GM12875 (cell line): ENCODE results near the gene BCAS1.

Source experiments
- H3K4me3 ChIP-seq: one replicate; pipeline ENCODE4 v1.5.1; 2011; ENCODE audit warnings: low read depth, low read length, control low read depth
- TF ChIP-seq, protein P1 (sequence below): IDR thresholded peaks from 2 replicates; pipeline ENCODE4 v1.5.1; 2011; ENCODE audit warnings: low read depth, mild to moderate bottlenecking, control low read depth, inconsistent platforms, low read length, moderate library complexity, borderline replicate concordance; ENCODE audit not compliant: insufficient read depth

BCAS1 gene

GRCh38 chr20:53993310-53993709, 77.1 kb downstream of the BCAS1 start:
- TF ChIP-seq, protein P1, sequence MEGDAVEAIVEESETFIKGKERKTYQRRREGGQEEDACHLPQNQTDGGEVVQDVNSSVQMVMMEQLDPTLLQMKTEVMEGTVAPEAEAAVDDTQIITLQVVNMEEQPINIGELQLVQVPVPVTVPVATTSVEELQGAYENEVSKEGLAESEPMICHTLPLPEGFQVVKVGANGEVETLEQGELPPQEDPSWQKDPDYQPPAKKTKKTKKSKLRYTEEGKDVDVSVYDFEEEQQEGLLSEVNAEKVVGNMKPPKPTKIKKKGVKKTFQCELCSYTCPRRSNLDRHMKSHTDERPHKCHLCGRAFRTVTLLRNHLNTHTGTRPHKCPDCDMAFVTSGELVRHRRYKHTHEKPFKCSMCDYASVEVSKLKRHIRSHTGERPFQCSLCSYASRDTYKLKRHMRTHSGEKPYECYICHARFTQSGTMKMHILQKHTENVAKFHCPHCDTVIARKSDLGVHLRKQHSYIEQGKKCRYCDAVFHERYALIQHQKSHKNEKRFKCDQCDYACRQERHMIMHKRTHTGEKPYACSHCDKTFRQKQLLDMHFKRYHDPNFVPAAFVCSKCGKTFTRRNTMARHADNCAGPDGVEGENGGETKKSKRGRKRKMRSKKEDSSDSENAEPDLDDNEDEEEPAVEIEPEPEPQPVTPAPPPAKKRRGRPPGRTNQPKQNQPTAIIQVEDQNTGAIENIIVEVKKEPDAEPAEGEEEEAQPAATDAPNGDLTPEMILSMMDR, result no peak
- no peak overlapping the region for H3K4me3 ChIP-seq

DNA sequence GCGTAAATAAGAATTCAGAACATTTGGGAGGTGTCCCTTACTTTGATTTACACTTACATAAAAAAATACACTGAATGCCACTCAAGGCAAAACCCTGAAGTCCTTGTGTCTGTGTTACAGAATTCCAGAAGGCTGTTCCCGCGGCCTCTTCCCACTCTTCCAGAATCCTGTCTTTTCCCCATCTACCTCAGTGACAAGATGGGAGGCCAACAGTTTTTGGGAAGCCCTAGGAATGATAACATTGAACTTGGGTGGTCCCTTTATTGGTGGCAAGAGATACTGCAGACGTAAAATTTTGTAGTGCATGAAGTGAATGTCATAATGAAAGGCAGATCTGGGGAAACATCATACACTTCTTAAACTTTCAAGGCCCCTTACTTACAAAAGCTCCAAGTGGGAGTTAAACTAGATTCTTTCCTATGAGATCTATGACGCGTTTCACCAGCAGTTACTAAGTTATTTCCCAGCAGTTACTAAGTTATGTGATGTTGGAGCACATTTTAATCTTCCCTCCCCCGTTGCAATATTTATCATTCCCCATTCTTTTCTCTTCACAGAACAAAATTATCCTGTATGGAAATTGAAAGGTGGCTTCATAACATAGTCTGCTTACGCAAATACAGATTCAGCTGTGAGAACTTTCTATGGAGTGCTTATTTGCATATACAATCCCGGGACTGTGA, 79.5 kb downstream of the BCAS1 start:
- no peak overlapping the region for H3K4me3 ChIP-seq
- TF ChIP-seq, protein P1, result no peak

- no peak overlapping the region for H3K4me3 ChIP-seq
- TF ChIP-seq, protein P1, result no peak
These were observed 80.4 kb downstream of the BCAS1 start for GRCh38 chr20:53990003-53990402.

DNA sequence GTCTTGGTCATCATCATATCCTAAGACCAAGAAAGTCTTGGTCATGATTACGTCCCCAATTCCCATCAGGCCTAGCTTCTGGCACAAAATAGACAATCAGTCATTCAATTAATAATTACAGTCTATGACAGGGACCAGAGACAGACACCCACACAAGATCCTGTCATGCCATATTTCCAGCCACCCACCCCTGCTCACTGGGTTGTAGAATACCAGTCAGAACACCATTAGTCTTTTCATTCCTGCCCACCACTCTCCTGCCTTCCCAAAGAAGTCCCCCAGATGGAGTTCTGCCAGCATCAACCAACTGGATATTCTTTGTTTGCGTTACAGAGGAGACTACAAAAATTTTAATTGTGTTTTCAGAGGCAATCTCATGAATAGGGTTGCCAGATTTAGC, 81.0 kb downstream of the BCAS1 start:
- H3K4me3 ChIP-seq, result no peak overlapping the region
- TF ChIP-seq, protein P1, result no peak

DNA sequence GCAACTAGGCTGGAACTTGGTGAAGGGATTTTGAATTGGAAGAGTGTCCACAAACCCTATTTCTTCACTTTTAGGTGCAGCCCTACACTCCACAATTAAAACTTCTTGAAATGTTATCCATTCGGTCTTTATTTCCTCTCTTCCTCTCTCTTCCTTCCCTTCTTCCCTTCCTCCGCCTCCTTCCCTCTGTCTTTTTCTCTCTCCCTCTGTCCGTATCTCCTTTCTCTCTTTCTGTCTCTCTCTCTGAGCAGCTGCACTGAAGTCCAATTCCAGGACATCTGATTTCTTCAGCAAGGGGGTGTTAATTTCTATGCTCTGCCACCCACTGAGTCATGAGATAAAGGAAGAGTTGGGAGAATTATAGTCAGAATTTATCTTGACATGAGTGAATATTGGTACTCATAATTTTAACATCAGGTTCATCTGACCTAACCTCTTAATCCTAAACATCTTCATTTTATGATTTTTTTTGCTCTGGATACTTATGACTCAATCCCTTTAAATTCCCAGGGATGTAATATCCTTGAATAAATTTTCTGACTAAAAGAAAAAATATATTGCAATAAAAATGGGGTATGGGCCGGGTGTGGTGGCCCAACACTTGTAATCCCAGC, 84.2 kb downstream of the BCAS1 start:
- TF ChIP-seq, protein P1, result no peak
- H3K4me3 ChIP-seq, result no peak overlapping the region

- TF ChIP-seq, protein P1, result no peak
- H3K4me3 ChIP-seq, result no peak overlapping the region
These were observed 85.3 kb downstream of the BCAS1 start for GRCh38 chr20:53985150-53985518.

GRCh38 chr20:53984356-53985149, 85.8 kb downstream of the BCAS1 start:
- TF ChIP-seq, protein P1, result no peak
- H3K4me3 ChIP-seq, result no peak overlapping the region
